Activated CD8-positive, alpha-beta memory T cell treated with anti-CD3 and anti-CD28 coated beads for 36 hours (primary cell): ENCODE measurements around the gene CFAP100. TPM values are rescaled to one million over a fixed set of nuclear protein-coding genes. Genes with fewer than 3 reads are reported as not detected.

Source experiments
- CTCF ChIA-PET: fragments of 350-600 bp; sonication (Branson Sonifier 250); formaldehyde crosslinking; loops from one replicate; lab custom pipeline; 2021; ENCODE audit warnings: antibody characterized with exemption; lab: Charles Lee
- POLR2A ChIA-PET: fragments of 350-600 bp; sonication (Branson Sonifier 250); formaldehyde crosslinking; loops from one replicate; lab custom pipeline; 2021; ENCODE audit warnings: antibody characterized with exemption; lab: Charles Lee
- total RNA-seq, 2 experiments: library from RNA; stranded (reverse); gene quantifications; one replicate each; pipeline ENCODE4 v1.2.3, GENCODE V29; 2021

CFAP100 gene
- total RNA-seq = not detected

GRCh38 chr3:126394179-126394976 lies at the start of gene CFAP100:
Gene CFAP100 (plus strand): TSS chr3:126394909. CDS start chr3:126396001, 1,092 bp downstream.
- POLR2A ChIA-PET = no interaction called here
- CTCF ChIA-PET = no interaction called here

- CTCF ChIA-PET = no interaction called here
- POLR2A ChIA-PET = no interaction called here
Observed at GRCh38 chr3:126345231-126345630, 49.5 kb upstream of the CFAP100 start.

GRCh38 chr3:126345641-126346460 lies 48.9 kb upstream of the CFAP100 start:
- ChIA-PET POLR2A (no interaction called here), CTCF (no interaction called here)

GRCh38 chr3:126346466-126346865 lies 48.2 kb upstream of the CFAP100 start:
- CTCF ChIA-PET = no interaction called here

GRCh38 chr3:126347543-126348161 lies 47.1 kb upstream of the CFAP100 start:
- ChIA-PET CTCF (no interaction called here), POLR2A (no interaction called here)

More at GRCh38 chr3:126346466-126346865, 48.2 kb upstream of the CFAP100 start:
- POLR2A ChIA-PET = no interaction called here

GRCh38 chr3:126348308-126348920 lies 46.3 kb upstream of the CFAP100 start:
- CTCF ChIA-PET = interaction anchor here (0.6 kb wide), 1 partner anchor 13 kb away, joined by 3 read pairs; no protein-coding TSS in a partner anchor
- POLR2A ChIA-PET = no interaction called here

GRCh38 chr3:126349071-126349470 lies 45.6 kb upstream of the CFAP100 start:
- ChIA-PET CTCF (no interaction called here), POLR2A (no interaction called here)

GRCh38 chr3:126349611-126350501 lies 44.9 kb upstream of the CFAP100 start:
- CTCF ChIA-PET = no interaction called here
- POLR2A ChIA-PET = no interaction called here

GRCh38 chr3:126350502-126351085 lies 44.1 kb upstream of the CFAP100 start:
- CTCF ChIA-PET = no interaction called here

GRCh38 chr3:126351086-126351770 lies 43.5 kb upstream of the CFAP100 start:
- CTCF ChIA-PET = no interaction called here

More at GRCh38 chr3:126350502-126351085, 44.1 kb upstream of the CFAP100 start:
- POLR2A ChIA-PET = no interaction called here

GRCh38 chr3:126351771-126352475 lies 42.8 kb upstream of the CFAP100 start:
- ChIA-PET POLR2A (no interaction called here), CTCF (no interaction called here)

More at GRCh38 chr3:126351086-126351770, 43.5 kb upstream of the CFAP100 start:
- POLR2A ChIA-PET = no interaction called here

GRCh38 chr3:126352476-126353454 lies 41.9 kb upstream of the CFAP100 start:
- CTCF ChIA-PET = no interaction called here

GRCh38 chr3:126353694-126354321 lies 40.9 kb upstream of the CFAP100 start:
- POLR2A ChIA-PET = no interaction called here
- CTCF ChIA-PET = no interaction called here

More at GRCh38 chr3:126352476-126353454, 41.9 kb upstream of the CFAP100 start:
- POLR2A ChIA-PET = no interaction called here

GRCh38 chr3:126354776-126355175 lies 39.9 kb upstream of the CFAP100 start:
- ChIA-PET CTCF (no interaction called here), POLR2A (no interaction called here)

GRCh38 chr3:126355251-126355650 lies 39.5 kb upstream of the CFAP100 start:
- ChIA-PET CTCF (no interaction called here), POLR2A (no interaction called here)
